SK-N-SH treated with all-trans-retinoic acid at 6 μM for 48 hours (cell line): ENCODE results near the gene ACTR2.
"Not testable (repeated sequence)": the region's sequence is repeated elsewhere in the genome, so short reads cannot be mapped to it uniquely, and the experiment has no call there.

Experiments used
- ARNTL ChIP-seq: fragments of 450-650 bp; formaldehyde crosslinking; IDR thresholded peaks from 2 replicates; pipeline ENCODE4 v1.5.0; 2020; ENCODE audit warnings: low read depth, mild to moderate bottlenecking, moderate library complexity, borderline replicate concordance
- ESRRG ChIP-seq: fragments of 250-450 bp; sonication (Bioruptor Pico); IDR thresholded peaks from 2 replicates; pipeline ENCODE4 v1.6.1; 2021; ENCODE audit warnings: mild to moderate bottlenecking
- PPARA ChIP-seq: fragments of 250-450 bp; sonication (Bioruptor Pico); IDR thresholded peaks from 2 replicates; pipeline ENCODE4 v1.5.0; 2020; ENCODE audit warnings: mild to moderate bottlenecking, borderline replicate concordance
- ZC3H10 ChIP-seq: fragments of 250-450 bp; sonication (Bioruptor Pico); IDR thresholded peaks from 2 replicates; pipeline ENCODE4 v1.5.1; 2021; ENCODE audit warnings: mild to moderate bottlenecking, moderate library complexity
- ZFP3 ChIP-seq: fragments of 250-450 bp; sonication (Bioruptor Pico); IDR thresholded peaks from 2 replicates; pipeline ENCODE4 v1.5.0; 2020; ENCODE audit warnings: mild to moderate bottlenecking, moderate library complexity
- ZFP30 ChIP-seq: fragments of 450-650 bp; formaldehyde crosslinking; IDR thresholded peaks from 2 replicates; pipeline ENCODE4 v1.5.0; 2022; ENCODE audit warnings: mild to moderate bottlenecking, moderate library complexity
- ZNF8 ChIP-seq: fragments of 450-650 bp; formaldehyde crosslinking; IDR thresholded peaks from 2 replicates; pipeline ENCODE4 v1.5.0; 2020; ENCODE audit warnings: mild to moderate bottlenecking, moderate library complexity
- TF ChIP-seq, protein P1 (sequence below): fragments of 250-450 bp; sonication (Bioruptor Pico); IDR thresholded peaks from 2 replicates; pipeline ENCODE4 v1.8.0; 2020; ENCODE audit warnings: mild to moderate bottlenecking, moderate library complexity, borderline replicate concordance

DNA sequence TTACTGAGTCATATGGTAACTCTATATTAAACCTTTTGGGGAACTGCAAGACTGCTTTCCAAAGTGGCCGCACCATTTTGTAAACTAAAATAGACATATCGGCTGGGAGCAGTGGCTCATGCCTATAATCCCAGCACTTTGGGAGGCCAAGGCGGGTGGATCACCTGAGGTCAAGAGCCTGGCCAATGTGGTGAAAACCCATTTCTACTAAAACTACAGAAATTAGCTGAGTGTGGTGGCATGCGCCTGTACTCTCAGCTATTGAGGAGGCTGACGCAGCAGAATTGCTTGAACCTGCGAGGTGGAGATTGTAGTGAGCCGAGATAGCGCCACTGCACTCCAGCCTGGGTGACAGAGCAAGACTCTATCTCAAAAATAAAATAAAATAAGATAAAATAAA lies 6.4 kb upstream of the ACTR2 start:
- TF ChIP-seq ESRRG; ZFP3; ARNTL (CRISPR knock-in tag); ZFP30 (CRISPR knock-in tag); PPARA; ZC3H10 (CRISPR knock-in tag); ZNF8: not testable (repeated sequence)
- TF ChIP-seq, protein P1, sequence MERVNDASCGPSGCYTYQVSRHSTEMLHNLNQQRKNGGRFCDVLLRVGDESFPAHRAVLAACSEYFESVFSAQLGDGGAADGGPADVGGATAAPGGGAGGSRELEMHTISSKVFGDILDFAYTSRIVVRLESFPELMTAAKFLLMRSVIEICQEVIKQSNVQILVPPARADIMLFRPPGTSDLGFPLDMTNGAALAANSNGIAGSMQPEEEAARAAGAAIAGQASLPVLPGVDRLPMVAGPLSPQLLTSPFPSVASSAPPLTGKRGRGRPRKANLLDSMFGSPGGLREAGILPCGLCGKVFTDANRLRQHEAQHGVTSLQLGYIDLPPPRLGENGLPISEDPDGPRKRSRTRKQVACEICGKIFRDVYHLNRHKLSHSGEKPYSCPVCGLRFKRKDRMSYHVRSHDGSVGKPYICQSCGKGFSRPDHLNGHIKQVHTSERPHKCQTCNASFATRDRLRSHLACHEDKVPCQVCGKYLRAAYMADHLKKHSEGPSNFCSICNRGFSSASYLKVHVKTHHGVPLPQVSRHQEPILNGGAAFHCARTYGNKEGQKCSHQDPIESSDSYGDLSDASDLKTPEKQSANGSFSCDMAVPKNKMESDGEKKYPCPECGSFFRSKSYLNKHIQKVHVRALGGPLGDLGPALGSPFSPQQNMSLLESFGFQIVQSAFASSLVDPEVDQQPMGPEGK (CRISPR knock-in tag): not testable (repeated sequence)
